H9 (cell line): ENCODE results near the gene CNNM2. TPM values are rescaled to one million over a fixed set of nuclear protein-coding genes. Genes with fewer than 3 reads are reported as not detected.

ENCODE experiments used
- DNase-seq: peaks from one replicate; pipeline ENCODE4 v3.0.0-alpha.2; 2017
- H2AFZ ChIP-seq: one replicate; pipeline ENCODE4 v1.6.1; 2013; ENCODE audit warnings: mild to moderate bottlenecking, low read length, control low read depth, moderate library complexity
- H2AK5ac ChIP-seq: 2 replicates; pipeline ENCODE4 v1.6.1; 2013; ENCODE audit warnings: low read length, control low read depth, mixed read lengths; ENCODE audit not compliant: insufficient read length
- H2BK120ac ChIP-seq: one replicate; pipeline ENCODE4 v1.6.1; 2013; ENCODE audit warnings: low read depth, mild to moderate bottlenecking, low read length, control low read depth, inconsistent platforms; ENCODE audit not compliant: poor library complexity, severe bottlenecking
- H2BK12ac ChIP-seq: 2 replicates; pipeline ENCODE4 v1.6.1; 2013; ENCODE audit warnings: low read length, control low read depth, mixed read lengths, low read depth; ENCODE audit not compliant: insufficient read length
- H2BK15ac ChIP-seq: 2 replicates; pipeline ENCODE4 v1.6.1; 2013; ENCODE audit warnings: low read depth, low read length, control low read depth
- H2BK20ac ChIP-seq: one replicate; pipeline ENCODE4 v1.6.1; 2013; ENCODE audit warnings: low read depth, mild to moderate bottlenecking, low read length, control low read depth, inconsistent platforms; ENCODE audit not compliant: poor library complexity, severe bottlenecking
- H2BK5ac ChIP-seq: 2 replicates; pipeline ENCODE4 v1.6.1; 2013; ENCODE audit warnings: low read length, control low read depth, mixed read lengths; ENCODE audit not compliant: insufficient read length
- H3K14ac ChIP-seq: 2 replicates; pipeline ENCODE4 v1.6.1; 2013; ENCODE audit warnings: low read length, control low read depth; ENCODE audit not compliant: insufficient read depth
- H3K18ac ChIP-seq: 2 replicates; pipeline ENCODE4 v1.6.1; 2013; ENCODE audit warnings: low read depth, mild to moderate bottlenecking, mixed read lengths, low read length, control low read depth; ENCODE audit not compliant: insufficient read length
- H3K23ac ChIP-seq: 2 replicates; pipeline ENCODE4 v1.6.1; 2013; ENCODE audit warnings: low read length, control low read depth, mixed read lengths, low read depth; ENCODE audit not compliant: insufficient read length
- H3K23me2 ChIP-seq: 2 replicates; pipeline ENCODE4 v1.6.1; 2013; ENCODE audit warnings: low read depth, mild to moderate bottlenecking, mixed read lengths, low read length, control low read depth; ENCODE audit not compliant: insufficient read length, poor library complexity, severe bottlenecking
- H3K27ac ChIP-seq: 2 replicates; pipeline ENCODE4 v1.5.1; 2013; ENCODE audit warnings: low read length, control low read depth, mixed read lengths, low read depth; ENCODE audit not compliant: insufficient read length
- H3K27me3 ChIP-seq: 2 replicates; pipeline ENCODE4 v1.6.1; 2013; ENCODE audit warnings: low read length, control low read depth, inconsistent platforms; ENCODE audit not compliant: insufficient read depth
- H3K4ac ChIP-seq: 2 replicates; pipeline ENCODE4 v1.6.1; 2013; ENCODE audit warnings: low read depth, mild to moderate bottlenecking, control low read depth, inconsistent platforms, low read length, moderate library complexity
- H3K4me1 ChIP-seq: 2 replicates; pipeline ENCODE4 v1.6.1; 2013; ENCODE audit warnings: low read length, control low read depth, inconsistent platforms; ENCODE audit not compliant: insufficient read depth
- H3K4me2 ChIP-seq: 2 replicates; pipeline ENCODE4 v1.6.1; 2013; ENCODE audit warnings: low read length, control low read depth, mixed read lengths; ENCODE audit not compliant: insufficient read length, insufficient read depth
- H3K56ac ChIP-seq: 2 replicates; pipeline ENCODE4 v1.6.1; 2013; ENCODE audit warnings: low read depth, mild to moderate bottlenecking, mixed read lengths, low read length, control low read depth; ENCODE audit not compliant: insufficient read length
- H3K79me1 ChIP-seq: 2 replicates; pipeline ENCODE4 v1.6.1; 2013; ENCODE audit warnings: low read depth, mild to moderate bottlenecking, moderate library complexity, low read length, control low read depth, inconsistent platforms; ENCODE audit not compliant: insufficient read depth, poor library complexity, severe bottlenecking
- H3K79me2 ChIP-seq: 2 replicates; pipeline ENCODE4 v1.6.1; 2013; ENCODE audit warnings: low read length, control low read depth, inconsistent platforms; ENCODE audit not compliant: insufficient read depth
- H3K9ac ChIP-seq: 2 replicates; pipeline ENCODE4 v1.6.1; 2013; ENCODE audit warnings: low read length, control low read depth, mixed read lengths; ENCODE audit not compliant: insufficient read length; ENCODE audit errors: extremely low read depth
- H3K9me3 ChIP-seq: one replicate; pipeline ENCODE4 v1.6.1; 2013; ENCODE audit warnings: low read depth, low read length, inconsistent platforms; ENCODE audit not compliant: control insufficient read depth
- H3T11ph ChIP-seq: one replicate; pipeline ENCODE4 v1.6.1; 2013; ENCODE audit warnings: mild to moderate bottlenecking, low read length, control low read depth, inconsistent platforms
- H4K20me1 ChIP-seq: one replicate; pipeline ENCODE4 v1.6.1; 2013; ENCODE audit not compliant: control insufficient read depth, insufficient read length, insufficient read depth
- H4K5ac ChIP-seq: 2 replicates; pipeline ENCODE4 v1.6.1; 2013; ENCODE audit warnings: low read depth, mild to moderate bottlenecking, mixed read lengths, low read length, control low read depth; ENCODE audit not compliant: insufficient read length
- H4K8ac ChIP-seq: replicated peaks from 2 replicates; pipeline ENCODE4 v1.6.1; 2013; ENCODE audit warnings: low read length, control low read depth, mixed read lengths, low read depth; ENCODE audit not compliant: insufficient read length
- H4K91ac ChIP-seq: 2 replicates; pipeline ENCODE4 v1.6.1; 2013; ENCODE audit warnings: low read depth, mild to moderate bottlenecking, moderate library complexity, mixed read lengths, low read length, control low read depth; ENCODE audit not compliant: insufficient read length
- H3K27ac Mint-ChIP-seq, 3 experiments: 2 replicates in 2 of 3; 3 replicates in 1 of 3; pipeline ENCODE4 v1.8.0; 2020 to 2021; ENCODE audit warnings: mixed read lengths in 3 of 3, mild to moderate bottlenecking in 1 of 3, moderate library complexity in 1 of 3
- H3K27me3 Mint-ChIP-seq: 2 replicates; pipeline ENCODE4 v1.8.0; 2021; ENCODE audit warnings: low read depth, mild to moderate bottlenecking, moderate library complexity, mixed read lengths
- H3K36me3 Mint-ChIP-seq, 3 experiments: 2 replicates in 2 of 3; 3 replicates in 1 of 3; pipeline ENCODE4 v1.8.0; 2020 to 2021; ENCODE audit warnings: low read depth in 3 of 3, mixed read lengths in 3 of 3; ENCODE audit not compliant: insufficient read depth in 1 of 3
- H3K4me1 Mint-ChIP-seq, 2 experiments: 2 replicates each; pipeline ENCODE4 v1.8.0; 2020; ENCODE audit warnings: mixed read lengths in 2 of 2
- H3K4me3 Mint-ChIP-seq, 2 experiments: 2 replicates in 1 of 2; 3 replicates in 1 of 2; pipeline ENCODE4 v1.8.0; 2020 to 2021; ENCODE audit warnings: mild to moderate bottlenecking in 2 of 2, mixed read lengths in 2 of 2, moderate library complexity in 1 of 2
- H3K9me3 Mint-ChIP-seq, 2 experiments: 2 replicates in 1 of 2; 3 replicates in 1 of 2; pipeline ENCODE4 v1.8.0; 2020; ENCODE audit warnings: mild to moderate bottlenecking in 2 of 2, mixed read lengths in 2 of 2, moderate library complexity in 1 of 2
- CTCF ChIP-seq: fragments of 200-600 bp; sonication (generic); conservative IDR thresholded peaks from 3 replicates; pipeline ENCODE4 v1.8.0; 2021; ENCODE audit warnings: antibody characterized with exemption, mild to moderate bottlenecking
- WGBS: extraction: QIAGEN DNeasy Blood & Tissue Kit; methylation state at CpG from one replicate; pipeline ENCODE4 v1.1.7; 2013; ENCODE audit warnings: missing lambda C conversion rate, low lambda C conversion rate, mixed read lengths; ENCODE audit not compliant: insufficient read length; ENCODE audit errors: extremely low coverage; 5-methylcytosine and 5-hydroxymethylcytosine counted together
- total RNA-seq: library from RNA; stranded (reverse); gene quantifications from 2 replicates; pipeline ENCODE4 v1.2.1, GENCODE V29; 2021

Gene CNNM2
- total RNA-seq, 1 experiment from 2014 or later, result 17.5 TPM

DNA sequence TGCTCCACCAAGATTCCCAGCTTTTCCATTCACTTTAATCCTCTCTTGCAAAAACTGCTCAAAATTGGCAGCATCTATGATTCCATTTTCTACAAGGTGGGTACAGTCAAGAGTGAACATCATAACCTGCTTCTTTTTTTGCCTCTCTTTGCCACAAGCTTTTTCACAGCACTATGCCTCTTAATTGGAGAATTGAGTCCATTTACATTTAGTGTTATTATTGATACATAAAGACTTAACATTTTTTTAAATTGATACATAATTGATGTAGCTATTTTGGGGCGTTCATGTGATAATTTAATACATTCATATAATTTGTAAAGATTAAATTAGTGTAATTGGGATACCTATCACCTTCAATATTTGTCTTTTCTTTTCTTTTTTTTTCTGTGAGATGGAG, 30.0 kb upstream of the CNNM2 start:
- no peaks in the 10 kb centered on the region for H3K79me1 ChIP-seq
- H3K4me1 ChIP-seq, result no peaks in the 10 kb centered on the region
- DNase-seq, result no peak
- Mint-ChIP-seq H3K27me3 (no peaks in the 10 kb centered on the region), H3K36me3 (peaks cover 0 to 17% (median 12%) of the 10 kb centered on the region in 3 experiments; a peak in 5 of 7 replicates), H3K4me3 (no peak overlapping the region), H3K9me3 (no peaks in the 10 kb centered on the region; a peak in 1 of 5 replicates), H3K4me1 (no peaks in the 10 kb centered on the region), H3K27ac (no peak overlapping the region)
- H2BK120ac ChIP-seq, result no peak overlapping the region
- H3K14ac ChIP-seq, result no peak overlapping the region
- H3T11ph ChIP-seq, result no peak overlapping the region
- H3K9me3 ChIP-seq, result no peaks in the 10 kb centered on the region
- H3K27me3 ChIP-seq, result no peaks in the 10 kb centered on the region
- H2BK5ac ChIP-seq, result no peak overlapping the region
- H3K79me2 ChIP-seq, result no peaks in the 10 kb centered on the region
- no peak overlapping the region for H2BK20ac ChIP-seq
- no peaks in the 10 kb centered on the region for H4K20me1 ChIP-seq
- H3K27ac ChIP-seq, result no peak overlapping the region
- H4K8ac ChIP-seq, result no peak overlapping the region
- no peak overlapping the region for H2AFZ ChIP-seq
- no peak overlapping the region for H3K56ac ChIP-seq
- no peak overlapping the region for H3K18ac ChIP-seq
- H2BK15ac ChIP-seq, result no peak overlapping the region
- no peak overlapping the region for H4K5ac ChIP-seq
- H3K23me2 ChIP-seq, result no peaks in the 10 kb centered on the region
- H2AK5ac ChIP-seq, result no peak overlapping the region
- no peak overlapping the region for H3K4me2 ChIP-seq
- no peak overlapping the region for H2BK12ac ChIP-seq
- TF ChIP-seq CTCF, result no peak
- no CpG with 5 or more reads among the region's 1 CpG for WGBS
- no peak overlapping the region for H3K4ac ChIP-seq
- H3K9ac ChIP-seq, result no peak overlapping the region
- no peak overlapping the region for H3K23ac ChIP-seq
- H4K91ac ChIP-seq, result no peak overlapping the region
